ENCODE results near the gene SLC3A2. TPM values are rescaled to one million over a fixed set of nuclear protein-coding genes. Genes with fewer than 3 reads are reported as not detected.

Gene SLC3A2
- 277 TPM for total RNA-seq
- 100 to 1,000 TPM; 158 to 172 (median 168) TPM for polyA plus RNA-seq

GRCh38 chr11:62880803-62881578 lies at the start of gene SLC3A2:
Gene SLC3A2, plus strand, starts transcription at chr11:62880896. Its CDS starts 128 bp downstream, at chr11:62881024.
- peaks cover 36% of the 10 kb centered on the region for H3K36me3 Mint-ChIP-seq
- H3K27me3 ChIP-seq (ENCODE audit: control insufficient read depth, insufficient read depth, low read length): no peaks in the 10 kb centered on the region

GRCh38 chr11:62830904-62831519 lies 49.7 kb upstream of the SLC3A2 start:
- Histone ChIP-seq H3K9me3 (ENCODE audit: control insufficient read depth in 2 of 2, low read length in 2 of 2) (no peaks in the 10 kb centered on the region), H3K27me3 (ENCODE audit: control insufficient read depth, insufficient read depth, low read length) (no peaks in the 10 kb centered on the region), H3K36me3 (ENCODE audit: control insufficient read depth, insufficient read depth, low read length) (peaks cover 33% of the 10 kb centered on the region), H3K4me3 (ENCODE audit: low read depth, low read length) (peak overlapping the region; percentile 64), H3K27ac (ENCODE audit: insufficient read depth, low read length, poor library complexity, severe bottlenecking) (peak overlapping the region; percentile 98), H3K4me1 (ENCODE audit: control insufficient read depth, insufficient read depth, low read length, poor library complexity, severe bottlenecking) (peaks cover 31% of the 10 kb centered on the region)
- ATAC-seq (ENCODE audit: low read depth in 2 of 2) (no peak), DNase-seq (no peak)
- H3K27me3 Mint-ChIP-seq: no peaks in the 10 kb centered on the region
- peaks cover 0 to 56% (median 29%) of the 10 kb centered on the region in 4 donors for H3K4me1 Mint-ChIP-seq
- H3K27ac Mint-ChIP-seq: peak overlapping the region; percentile 96 to 100 (median 100)
- H3K36me3 Mint-ChIP-seq: peaks cover 18% of the 10 kb centered on the region
- no peaks in the 10 kb centered on the region for H3K9me3 Mint-ChIP-seq
- H3K4me3 Mint-ChIP-seq: peak overlapping the region; percentile 96 to 100 (median 98)

More at GRCh38 chr11:62880803-62881578, at the start of gene SLC3A2:
- DNase-seq (peak; percentile 81 to 94 (median 90)), ATAC-seq (ENCODE audit: low read depth in 2 of 2) (peak; percentile 79 to 80)
- Mint-ChIP-seq H3K4me3 (peak within 1 kb of the TSS; percentile 97 to 100 (median 100)), H3K27me3 (peaks cover 8% of the 10 kb centered on the region), H3K9me3 (no peaks in the 10 kb centered on the region), H3K27ac (peak within 1 kb of the TSS; percentile 99 to 100 (median 100)), H3K4me1 (peaks cover 11 to 67% (median 42%) of the 10 kb centered on the region in 4 donors)
- Histone ChIP-seq H3K36me3 (ENCODE audit: control insufficient read depth, insufficient read depth, low read length) (peaks cover 34% of the 10 kb centered on the region), H3K4me3 (ENCODE audit: low read depth, low read length) (peak within 1 kb of the TSS; percentile 96), H3K9me3 (ENCODE audit: control insufficient read depth in 2 of 2, low read length in 2 of 2) (no peaks in the 10 kb centered on the region), H3K4me1 (ENCODE audit: control insufficient read depth, insufficient read depth, low read length, poor library complexity, severe bottlenecking) (peaks cover 42% of the 10 kb centered on the region), H3K27ac (ENCODE audit: insufficient read depth, low read length, poor library complexity, severe bottlenecking) (peak within 1 kb of the TSS; percentile 98)

- H3K27me3 Mint-ChIP-seq: no peaks in the 10 kb centered on the region
- H3K36me3 Mint-ChIP-seq: peaks cover 21% of the 10 kb centered on the region
- peaks cover 0 to 61% (median 29%) of the 10 kb centered on the region in 4 donors for H3K4me1 Mint-ChIP-seq
- H3K4me3 Mint-ChIP-seq: peak within 1 kb of the TSS; percentile 96 to 100 (median 98)
- H3K9me3 Mint-ChIP-seq: no peaks in the 10 kb centered on the region
- H3K27ac Mint-ChIP-seq: peak within 1 kb of the TSS; percentile 96 to 100 (median 100)
- peak within 1 kb of the TSS; percentile 78 for H3K4me3 ChIP-seq (ENCODE audit: low read depth, low read length)
- peak within 1 kb of the TSS; percentile 98 for H3K27ac ChIP-seq (ENCODE audit: insufficient read depth, low read length, poor library complexity, severe bottlenecking)
- H3K4me1 ChIP-seq (ENCODE audit: control insufficient read depth, insufficient read depth, low read length, poor library complexity, severe bottlenecking): peaks cover 31% of the 10 kb centered on the region
- DNase-seq (peak; percentile 99 to 100 (median 99)), ATAC-seq (ENCODE audit: low read depth in 2 of 2) (peak; percentile 93 to 94)
- H3K27me3 ChIP-seq (ENCODE audit: control insufficient read depth, insufficient read depth, low read length): no peaks in the 10 kb centered on the region
- no peaks in the 10 kb centered on the region for H3K9me3 ChIP-seq (ENCODE audit: control insufficient read depth in 2 of 2, low read length in 2 of 2)
- H3K36me3 ChIP-seq (ENCODE audit: control insufficient read depth, insufficient read depth, low read length): peaks cover 32% of the 10 kb centered on the region
These were observed 49.0 kb upstream of the SLC3A2 start, which contains the start of gene STX5 for GRCh38 chr11:62831520-62832335. Gene STX5, minus strand, starts transcription at chr11:62832051. Its CDS starts 808 bp downstream, at chr11:62831243.

DNA sequence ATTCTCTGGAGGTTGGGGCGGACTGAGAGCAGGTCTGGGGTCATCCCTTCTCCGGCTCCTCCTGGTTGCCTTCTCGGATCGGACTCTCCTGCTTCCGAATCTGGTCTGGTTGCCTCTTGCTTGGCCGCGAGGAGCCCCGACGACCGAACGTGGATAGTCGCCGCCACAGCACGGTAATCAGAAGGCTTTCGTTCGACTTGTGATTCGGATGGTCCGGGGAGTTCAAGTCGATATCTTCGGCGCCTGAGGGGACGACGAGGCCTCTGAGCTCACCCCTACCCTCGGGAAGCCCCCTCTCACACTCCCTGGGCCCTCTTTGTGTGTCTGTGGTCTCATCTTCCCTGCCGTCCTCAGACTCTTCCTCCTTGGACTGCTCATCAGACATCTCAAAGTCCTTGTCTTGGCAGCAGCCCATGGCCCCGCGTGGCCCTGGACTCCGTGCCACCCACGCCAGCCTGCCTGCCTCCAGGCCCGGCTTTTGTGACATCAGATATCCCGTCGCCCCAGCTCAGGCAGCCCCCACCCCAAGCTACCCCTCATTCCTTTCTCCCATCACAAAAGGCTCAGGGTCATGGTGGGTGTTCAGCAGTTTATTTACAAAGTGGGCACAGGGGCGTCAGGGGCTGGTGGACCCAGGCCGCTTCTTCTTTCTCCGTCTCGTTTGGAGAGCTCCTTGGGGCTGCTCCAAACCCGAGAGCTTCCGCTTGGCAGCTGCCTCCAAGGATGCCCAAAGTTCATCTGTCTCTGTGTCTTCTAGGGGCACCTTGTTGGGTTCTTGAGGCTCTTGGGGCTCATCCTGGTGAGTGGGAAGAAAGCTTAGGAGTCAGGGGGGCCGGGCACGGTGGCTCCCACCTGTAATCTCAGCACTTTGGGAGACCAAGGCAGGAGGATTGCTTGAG lies 48.1 kb upstream of the SLC3A2 start, which contains the start of gene TEX54:
TEX54 (minus strand) TSS at position 506 of the 899 bp plus-strand sequence.
- peak within 1 kb of the TSS; percentile 96 to 100 (median 98) for H3K4me3 Mint-ChIP-seq
- H3K27me3 Mint-ChIP-seq: no peaks in the 10 kb centered on the region
- ATAC-seq (ENCODE audit: low read depth in 2 of 2): no peak
- H3K4me1 Mint-ChIP-seq: peaks cover 0 to 62% (median 25%) of the 10 kb centered on the region in 4 donors
- H3K4me3 ChIP-seq (ENCODE audit: low read depth, low read length): peak within 1 kb of the TSS; percentile 78
- H3K27ac Mint-ChIP-seq: peak within 1 kb of the TSS; percentile 96 to 100 (median 100)
- peaks cover 18% of the 10 kb centered on the region for H3K36me3 Mint-ChIP-seq
- H3K27ac ChIP-seq (ENCODE audit: insufficient read depth, low read length, poor library complexity, severe bottlenecking): peak within 1 kb of the TSS; percentile 98
- no peak for DNase-seq
- H3K9me3 Mint-ChIP-seq: no peaks in the 10 kb centered on the region
- H3K27me3 ChIP-seq (ENCODE audit: control insufficient read depth, insufficient read depth, low read length): no peaks in the 10 kb centered on the region
- peaks cover 23% of the 10 kb centered on the region for H3K36me3 ChIP-seq (ENCODE audit: control insufficient read depth, insufficient read depth, low read length)
- H3K4me1 ChIP-seq (ENCODE audit: control insufficient read depth, insufficient read depth, low read length, poor library complexity, severe bottlenecking): peaks cover 32% of the 10 kb centered on the region
- H3K9me3 ChIP-seq (ENCODE audit: control insufficient read depth in 2 of 2, low read length in 2 of 2): no peaks in the 10 kb centered on the region

DNA sequence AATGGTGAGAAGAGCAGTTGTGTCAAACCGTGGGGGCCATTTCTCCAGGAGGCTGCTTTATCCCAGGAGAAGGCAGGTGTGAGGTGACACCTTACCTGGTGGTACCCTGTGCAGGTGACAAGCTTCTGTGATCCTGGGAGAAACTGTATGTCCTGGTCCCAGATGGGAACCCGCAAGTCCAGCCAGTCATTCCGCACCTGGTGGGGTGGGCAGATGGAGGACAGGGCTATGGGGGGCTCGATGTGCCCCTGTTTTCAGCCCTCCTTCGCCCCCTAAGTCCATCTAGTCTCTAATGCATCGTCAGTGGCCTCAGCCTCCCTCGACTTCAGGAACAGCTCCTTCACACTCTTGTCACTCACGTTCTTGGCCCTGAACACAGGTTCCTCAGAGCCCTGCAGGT lies 45.4 kb upstream of the SLC3A2 start:
- H3K27ac ChIP-seq (ENCODE audit: insufficient read depth, low read length, poor library complexity, severe bottlenecking): no peak overlapping the region
- H3K27me3 ChIP-seq (ENCODE audit: control insufficient read depth, insufficient read depth, low read length): no peaks in the 10 kb centered on the region
- no peak overlapping the region for H3K4me3 Mint-ChIP-seq
- H3K4me1 Mint-ChIP-seq: peaks cover 0 to 62% (median 28%) of the 10 kb centered on the region in 4 donors
- H3K36me3 Mint-ChIP-seq: peaks cover 15% of the 10 kb centered on the region
- H3K9me3 Mint-ChIP-seq: no peaks in the 10 kb centered on the region
- H3K4me1 ChIP-seq (ENCODE audit: control insufficient read depth, insufficient read depth, low read length, poor library complexity, severe bottlenecking): peaks cover 37% of the 10 kb centered on the region
- H3K27me3 Mint-ChIP-seq: peaks cover 6% of the 10 kb centered on the region
- peak overlapping the region in 1 of 3 donors; percentile 86 for H3K27ac Mint-ChIP-seq
- DNase-seq (no peak), ATAC-seq (ENCODE audit: low read depth in 2 of 2) (no peak)
- no peaks in the 10 kb centered on the region for H3K9me3 ChIP-seq (ENCODE audit: control insufficient read depth in 2 of 2, low read length in 2 of 2)
- peaks cover 21% of the 10 kb centered on the region for H3K36me3 ChIP-seq (ENCODE audit: control insufficient read depth, insufficient read depth, low read length)
- no peak overlapping the region for H3K4me3 ChIP-seq (ENCODE audit: low read depth, low read length)

DNA sequence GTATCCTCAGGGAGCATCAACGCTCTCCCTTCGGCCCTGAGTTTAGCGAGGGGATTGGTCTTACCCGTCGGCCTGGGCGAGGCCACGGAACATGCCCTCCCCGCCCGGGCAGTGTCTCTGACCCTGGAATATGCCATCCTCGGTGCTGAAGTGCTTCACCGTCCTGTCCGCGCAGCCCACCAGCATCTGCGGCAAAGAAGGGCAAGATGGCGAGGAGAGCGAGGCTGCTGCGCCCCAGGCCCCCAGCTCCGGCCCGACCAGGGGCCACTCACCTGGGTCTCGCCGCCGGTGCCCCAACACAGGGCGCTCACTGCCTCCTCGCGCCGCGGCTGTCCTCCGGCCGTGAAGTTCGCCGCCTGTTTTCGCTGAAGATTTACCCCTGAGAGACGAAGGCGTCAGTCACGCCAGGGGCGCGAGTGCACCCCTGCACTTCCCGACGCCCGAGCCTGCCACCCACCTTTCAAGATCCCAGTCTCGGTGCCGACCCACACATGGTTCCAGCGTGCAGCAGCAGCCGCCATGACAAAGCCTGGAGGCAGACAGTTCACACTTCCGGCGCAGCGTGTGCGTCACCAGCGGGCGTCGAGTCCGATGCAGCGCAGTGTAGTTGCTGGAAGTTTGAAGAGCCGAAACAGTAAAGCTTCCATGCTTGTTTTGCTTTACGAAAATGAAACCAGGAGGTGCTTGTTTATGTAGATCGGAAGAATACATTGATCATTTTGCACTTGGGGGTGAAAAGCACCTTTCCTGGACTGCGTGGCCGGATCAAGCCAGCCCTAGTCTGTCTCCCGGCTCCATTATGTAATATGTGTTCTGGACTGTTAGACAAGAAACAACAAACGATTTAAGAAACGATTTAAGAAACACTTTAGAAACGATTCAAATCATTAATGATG lies 41.4 kb upstream of the SLC3A2 start, which contains the start of gene WDR74:
WDR74 (minus strand) TSS at position 541 of the 896 bp plus-strand sequence; CDS start at position 521, 20 bp downstream.
- Histone ChIP-seq H3K9me3 (ENCODE audit: control insufficient read depth in 2 of 2, low read length in 2 of 2) (no peaks in the 10 kb centered on the region), H3K27ac (ENCODE audit: insufficient read depth, low read length, poor library complexity, severe bottlenecking) (peak within 1 kb of the TSS; percentile 99), H3K4me3 (ENCODE audit: low read depth, low read length) (peak within 1 kb of the TSS; percentile 94), H3K36me3 (ENCODE audit: control insufficient read depth, insufficient read depth, low read length) (peaks cover 16% of the 10 kb centered on the region), H3K4me1 (ENCODE audit: control insufficient read depth, insufficient read depth, low read length, poor library complexity, severe bottlenecking) (peaks cover 34% of the 10 kb centered on the region), H3K27me3 (ENCODE audit: control insufficient read depth, insufficient read depth, low read length) (no peaks in the 10 kb centered on the region)
- no peak within 1 kb of the TSS for H3K4me3 Mint-ChIP-seq
- peaks cover 6% of the 10 kb centered on the region for H3K27me3 Mint-ChIP-seq
- peaks cover 15% of the 10 kb centered on the region for H3K36me3 Mint-ChIP-seq
- ATAC-seq (ENCODE audit: low read depth in 2 of 2): peak; percentile 50 to 54
- DNase-seq: peak; percentile 89 to 98 (median 95)
- no peaks in the 10 kb centered on the region for H3K9me3 Mint-ChIP-seq
- peaks cover 0 to 36% (median 12%) of the 10 kb centered on the region in 4 donors for H3K4me1 Mint-ChIP-seq
- no peak within 1 kb of the TSS for H3K27ac Mint-ChIP-seq

Data from CD4-positive, CD25-positive, alpha-beta regulatory T cell (primary cell).